ENCODE measurements around the gene EPHB1. TPM values are rescaled to one million over a fixed set of nuclear protein-coding genes. Genes with fewer than 3 reads are reported as not detected.

EPHB1 gene
- total RNA-seq, 1 experiment from 2014 or later, result 2.8 TPM

- Histone ChIP-seq H3K4me1 (ENCODE audit: insufficient read depth, low read length) (peaks cover 6% of the 10 kb centered on the region; the same call in 1 of the 2 replicates), H2AFZ (ENCODE audit: low read length) (no peak overlapping the region), H3K27ac (ENCODE audit: insufficient read length, low read depth, low read length) (no peak overlapping the region), H2BK20ac (ENCODE audit: low read depth, low read length, poor library complexity, severe bottlenecking) (no peak overlapping the region), H2BK120ac (ENCODE audit: low read depth, low read length, poor library complexity, severe bottlenecking) (no peak overlapping the region), H3K4ac (ENCODE audit: low read depth, low read length) (no peak overlapping the region), H3T11ph (ENCODE audit: low read length) (no peak overlapping the region), H4K91ac (ENCODE audit: insufficient read length, low read depth, low read length) (no peak overlapping the region), H3K14ac (ENCODE audit: insufficient read depth, low read length) (no peak overlapping the region), H3K79me2 (ENCODE audit: insufficient read depth, low read length) (no peaks in the 10 kb centered on the region), H4K5ac (ENCODE audit: insufficient read length, low read depth, low read length) (no peak overlapping the region), H3K27me3 (ENCODE audit: insufficient read depth, low read length) (peaks cover 30% of the 10 kb centered on the region), H2BK12ac (ENCODE audit: insufficient read length, low read depth, low read length) (no peak overlapping the region), H2AK5ac (ENCODE audit: insufficient read length, low read length) (no peak overlapping the region), H3K18ac (ENCODE audit: insufficient read length, low read depth, low read length) (no peak overlapping the region), H2BK5ac (ENCODE audit: insufficient read length, low read length) (no peak overlapping the region), H3K4me2 (ENCODE audit: insufficient read depth, insufficient read length, low read length) (no peak overlapping the region), H3K56ac (ENCODE audit: insufficient read length, low read depth, low read length) (no peak overlapping the region), H3K23me2 (ENCODE audit: insufficient read length, low read depth, low read length, poor library complexity, severe bottlenecking) (no peaks in the 10 kb centered on the region), H3K9me3 (ENCODE audit: control insufficient read depth, low read depth, low read length) (no peaks in the 10 kb centered on the region), H3K9ac (ENCODE audit: extremely low read depth, insufficient read length, low read length) (no peak overlapping the region), H3K79me1 (ENCODE audit: insufficient read depth, low read depth, low read length, poor library complexity, severe bottlenecking) (no peaks in the 10 kb centered on the region), H4K8ac (replicated peaks; ENCODE audit: insufficient read length, low read depth, low read length) (no peak overlapping the region), H4K20me1 (ENCODE audit: control insufficient read depth, insufficient read depth, insufficient read length) (no peaks in the 10 kb centered on the region), H3K23ac (ENCODE audit: insufficient read length, low read depth, low read length) (no peak overlapping the region), H2BK15ac (ENCODE audit: low read depth, low read length) (no peak overlapping the region)
- TF ChIP-seq CTCF (conservative IDR thresholded peaks at IDR 0.05), result no peak
- DNase-seq, result no peak
- Mint-ChIP-seq H3K4me3 (no peak overlapping the region), H3K36me3 (ENCODE audit: insufficient read depth in 1 of 3, low read depth in 3 of 3) (no peaks in the 10 kb centered on the region), H3K27ac (no peak overlapping the region), H3K27me3 (ENCODE audit: low read depth) (peaks cover 55% of the 10 kb centered on the region), H3K9me3 (0 out of 5 replicates have a peak, but pooled peaks cover 0 to 1% of the 10 kb centered on the region in 2 experiments), H3K4me1 (peaks cover 18 to 20% of the 10 kb centered on the region in 2 experiments)
- no CpG with 5 or more reads among the region's 5 CpGs for WGBS (ENCODE audit: extremely low coverage, insufficient read length, low lambda C conversion rate)
These were observed 101.1 kb downstream of the EPHB1 start for GRCh38 chr3:134896141-134896540.

All from H9 (cell line).